Esophagus muscularis mucosa (tissue), 4 donors: Measurements from ENCODE around the gene CST8.

Experiments
- CTCF ChIP-seq, 3 experiments: fragments of 200-600 bp in 2 of 3; fragments of 450-650 bp in 1 of 3; sonication (generic) in 2 of 3; IDR thresholded peaks; one replicate each; pipeline ENCODE4 v1.5.1; 2017 to 2019; ENCODE audit warnings: antibody characterized with exemption in 3 of 3, mild to moderate bottlenecking in 2 of 3, moderate library complexity in 1 of 3
- EP300 ChIP-seq: sonication (generic); formaldehyde crosslinking; IDR thresholded peaks from one replicate; pipeline ENCODE4 v1.6.1; 2017; ENCODE audit warnings: antibody characterized with exemption
- POLR2A ChIP-seq: fragments of 450-650 bp; IDR thresholded peaks from one replicate; pipeline ENCODE4 v1.6.1; 2017; ENCODE audit warnings: antibody characterized with exemption, moderate library complexity, mild to moderate bottlenecking, low read depth
- POLR2AphosphoS5 ChIP-seq, 2 donors: sonication (generic); formaldehyde crosslinking; IDR thresholded peaks; one replicate each; pipeline ENCODE4 v1.6.1; 2017; ENCODE audit warnings: antibody characterized with exemption in 2 of 2

GRCh38 chr20:23449421-23449820, 41.5 kb upstream of the CST8 start:
- no peak for TF ChIP-seq CTCF (IDR thresholded peaks at IDR 0.05)
- no peak for TF ChIP-seq POLR2A
- no peak for TF ChIP-seq POLR2AphosphoS5 (IDR thresholded peaks at IDR 0.05)
- TF ChIP-seq EP300: no peak
